Fibroblast of skin of abdomen (primary cell): ENCODE measurements around the gene USB1.
"Not testable (repeated sequence)": the region's sequence is repeated elsewhere in the genome, so short reads cannot be mapped to it uniquely, and the experiment has no call there.

ENCODE experiments used
- DNase-seq: peaks from one replicate; pipeline ENCODE4 v3.0.0-alpha.2; 2013

Gene USB1

GRCh38 chr16:57995721-57996405, 5.3 kb upstream of the USB1 start:
- DNase-seq: no peak

- no peak for DNase-seq
Observed at GRCh38 chr16:57996406-57997175, 4.6 kb upstream of the USB1 start.

- DNase-seq: no peak
Observed at GRCh38 chr16:57997176-57997527, 4.1 kb upstream of the USB1 start.

- DNase-seq: no peak
Observed at GRCh38 chr16:57997528-57998265, 3.5 kb upstream of the USB1 start.

- DNase-seq: no peak
Observed at GRCh38 chr16:57998486-57998885, 2.7 kb upstream of the USB1 start.

- DNase-seq: no peak
Observed at GRCh38 chr16:57998992-57999365, 2.2 kb upstream of the USB1 start.

GRCh38 chr16:57999366-57999970, 1.7 kb upstream of the USB1 start:
- peak; percentile 16 for DNase-seq

GRCh38 chr16:57999971-58000705, 1.1 kb upstream of the USB1 start, which contains the start of gene ZNF319:
Gene ZNF319, minus strand, starts transcription at chr16:58000672. Its CDS starts 2,407 bp downstream, at chr16:57998265.
- DNase-seq: no peak

- DNase-seq: no peak
Observed at GRCh38 chr16:58001781-58002415, 691 bp downstream of the USB1 start.

GRCh38 chr16:58002416-58002800, 1.2 kb downstream of the USB1 start:
- DNase-seq: no peak

GRCh38 chr16:58002936-58003335, 1.7 kb downstream of the USB1 start:
- no peak for DNase-seq

- not testable (repeated sequence) for DNase-seq
Observed at GRCh38 chr16:58004736-58005135, 3.5 kb downstream of the USB1 start.

GRCh38 chr16:58009856-58010416, 8.7 kb downstream of the USB1 start:
- DNase-seq: no peak

- DNase-seq: no peak
Observed at GRCh38 chr16:58010886-58011285, 9.7 kb downstream of the USB1 start.

GRCh38 chr16:58011652-58012051, 10.4 kb downstream of the USB1 start:
- peak; percentile 76 for DNase-seq

GRCh38 chr16:58012481-58012880, 11.3 kb downstream of the USB1 start:
- no peak for DNase-seq

GRCh38 chr16:58013201-58013956, 12.2 kb downstream of the USB1 start:
- DNase-seq: no peak

- DNase-seq: no peak
Observed at GRCh38 chr16:58016840-58017446, 15.7 kb downstream of the USB1 start.

- no peak for DNase-seq
Observed at GRCh38 chr16:58018803-58019202, 17.6 kb downstream of the USB1 start.

GRCh38 chr16:58019866-58020538, 18.8 kb downstream of the USB1 start:
- DNase-seq: no peak
